Fibroblast of lung (primary cell): Measurements from ENCODE around the gene OR8B4. TPM values are rescaled to one million over a fixed set of nuclear protein-coding genes. Genes with fewer than 3 reads are reported as not detected.
"Not testable (repeated sequence)": the region's sequence is repeated elsewhere in the genome, so short reads cannot be mapped to it uniquely, and the experiment has no call there.

Experiments
- DNase-seq, 2 donors: peaks; one replicate each; pipeline versions ENCODE4 v3.0.0 to v3.0.0-alpha.2; 2010; ENCODE audit warnings: low read depth in 2 of 2
- H2AFZ ChIP-seq: 2 replicates; pipeline ENCODE4 v1.5.1; 2012; ENCODE audit warnings: low read length, control low read depth, inconsistent platforms
- H3K27ac ChIP-seq: 2 replicates; pipeline ENCODE4 v1.5.1; 2011; ENCODE audit warnings: low read length, control low read depth; ENCODE audit not compliant: insufficient read depth
- H3K27me3 ChIP-seq: 2 replicates; pipeline ENCODE4 v1.5.1; 2011; ENCODE audit warnings: mild to moderate bottlenecking, low read length; ENCODE audit not compliant: control insufficient read depth, insufficient read depth
- H3K36me3 ChIP-seq: 2 replicates; pipeline ENCODE4 v1.5.1; 2011; ENCODE audit warnings: low read length; ENCODE audit not compliant: control insufficient read depth, insufficient read depth
- H3K4me1 ChIP-seq: 2 replicates; pipeline ENCODE4 v1.5.1; 2011; ENCODE audit warnings: low read length; ENCODE audit not compliant: control insufficient read depth, insufficient read depth; ENCODE audit errors: extremely low read depth
- H3K4me2 ChIP-seq: 2 replicates; pipeline ENCODE4 v1.5.1; 2011; ENCODE audit warnings: low read length, control low read depth; ENCODE audit not compliant: insufficient read depth; ENCODE audit errors: extremely low read depth
- H3K4me3 ChIP-seq, 4 experiments: fragments of 200-600 bp in 1 of 4; sonication (generic) in 1 of 4; replicated peaks in 1 of 4; 2 replicates each; pipeline ENCODE4 v1.5.1; 2011 to 2016; ENCODE audit warnings: low read length in 4 of 4, low read depth in 3 of 4, mild to moderate bottlenecking in 3 of 4, control low read depth in 2 of 4, inconsistent platforms in 1 of 4, mixed read lengths in 1 of 4; ENCODE audit not compliant: insufficient read depth in 1 of 4; ENCODE audit errors: control extremely low read depth in 1 of 4
- H3K79me2 ChIP-seq: 2 replicates; pipeline ENCODE4 v1.5.1; 2012; ENCODE audit warnings: mild to moderate bottlenecking, low read length, inconsistent platforms; ENCODE audit not compliant: control insufficient read depth, insufficient read depth
- H3K9ac ChIP-seq: 2 replicates; pipeline ENCODE4 v1.5.1; 2011; ENCODE audit warnings: mild to moderate bottlenecking, low read length, control low read depth; ENCODE audit not compliant: insufficient read depth
- H3K9me3 ChIP-seq: 2 replicates; pipeline ENCODE4 v1.5.1; 2012; ENCODE audit warnings: low read depth, low read length; ENCODE audit not compliant: control insufficient read depth, insufficient read depth
- H4K20me1 ChIP-seq: 2 replicates; pipeline ENCODE4 v1.5.1; 2011; ENCODE audit warnings: low read length; ENCODE audit not compliant: control insufficient read depth, insufficient read depth; ENCODE audit errors: extremely low read depth
- CTCF ChIP-seq, 2 donors: IDR thresholded peaks in 1 of 2; conservative IDR thresholded peaks in 1 of 2; 1 replicate in 1 of 2; 2 replicates in 1 of 2; pipeline ENCODE4 v1.5.1; 2011 to 2012; ENCODE audit warnings: low read length in 2 of 2, control low read depth in 1 of 2, inconsistent platforms in 1 of 2, low read depth in 1 of 2, mild to moderate bottlenecking in 1 of 2
- EZH2 ChIP-seq: IDR thresholded peaks from 2 replicates; pipeline ENCODE4 v1.5.1; 2012; ENCODE audit warnings: low read length, control low read depth, mild to moderate bottlenecking; ENCODE audit errors: missing control alignments
- polyA plus RNA-seq, 2 donors: library from polyadenylated mRNA; depleted of rRNA in 1 of 2; stranded (reverse) in 1 of 2; unstranded in 1 of 2; fragments of >200 nt; gene quantifications; 2 replicates each; pipeline ENCODE4 v1.2.1, GENCODE V29; 2011 to 2012; ENCODE audit warnings: missing spikeins in 1 of 2
- total RNA-seq: library from RNA; depleted of rRNA; stranded (reverse); fragments of >200 nt; gene quantifications from 2 replicates; pipeline ENCODE4 v1.2.1, GENCODE V29; 2014

The OR8B4 gene
- total and polyA plus RNA-seq, 2 donors (not counting 1 experiment from before 2014, with no cell fraction given), result not detected

GRCh38 chr11:124394408-124394807, 30.3 kb downstream of the OR8B4 start:
- Histone ChIP-seq H4K20me1 (no peaks in the 10 kb centered on the region), H3K4me2 (no peak overlapping the region), H3K27me3 (no peaks in the 10 kb centered on the region), H3K79me2 (no peaks in the 10 kb centered on the region), H3K27ac (no peak overlapping the region), H3K9ac (no peak overlapping the region), H2AFZ (no peak overlapping the region), H3K4me1 (no peaks in the 10 kb centered on the region), H3K9me3 (no peaks in the 10 kb centered on the region), H3K36me3 (no peaks in the 10 kb centered on the region), H3K4me3 (no peak overlapping the region)
- TF ChIP-seq CTCF (conservative IDR thresholded peaks at IDR 0.05 in 1 of 2, IDR thresholded peaks at IDR 0.05 in 1 of 2; ENCODE audit: low read depth in 1 of 2, low read length in 2 of 2) (no peak), EZH2 (no peak)
- DNase-seq, result peak; percentile 24 to 30

- Histone ChIP-seq H3K27ac (no peak within 1 kb of the TSS), H2AFZ (no peak within 1 kb of the TSS), H3K79me2 (no peaks in the 10 kb centered on the region), H3K9me3 (no peaks in the 10 kb centered on the region), H3K4me2 (no peak within 1 kb of the TSS), H3K9ac (no peak within 1 kb of the TSS), H3K36me3 (no peaks in the 10 kb centered on the region), H3K4me1 (no peaks in the 10 kb centered on the region), H3K27me3 (no peaks in the 10 kb centered on the region), H3K4me3 (no peak within 1 kb of the TSS), H4K20me1 (no peaks in the 10 kb centered on the region)
- no peak for DNase-seq
- no peak for TF ChIP-seq EZH2
- no peak for TF ChIP-seq CTCF (conservative IDR thresholded peaks at IDR 0.05 in 1 of 2, IDR thresholded peaks at IDR 0.05 in 1 of 2; ENCODE audit: low read depth in 1 of 2, low read length in 2 of 2)
These were observed 40.3 kb downstream of the OR8B4 start, which contains the start of gene OR8B2 for GRCh38 chr11:124384399-124384798. Gene OR8B2 (minus strand): TSS chr11:124384499. CDS start chr11:124383343, 1,156 bp downstream.

- H3K9ac ChIP-seq, DNase-seq, H3K36me3 ChIP-seq, H3K4me3 ChIP-seq, H3K79me2 ChIP-seq, H3K4me1 ChIP-seq, H2AFZ ChIP-seq, H3K4me2 ChIP-seq, H3K9me3 ChIP-seq, H3K27ac ChIP-seq, H3K27me3 ChIP-seq, H4K20me1 ChIP-seq: not testable (repeated sequence)
These were observed 41.8 kb downstream of the OR8B4 start for GRCh38 chr11:124382857-124383256.
